HEK293 (cell line): ENCODE data around the gene BCAN.

ENCODE experiments used
- CTCF ChIA-PET: fragments of 350-600 bp; formaldehyde crosslinking; extraction: SDS; loops from one replicate; lab custom pipeline; 2021; ENCODE audit warnings: antibody characterized with exemption; lab: Yijun Ruan, JAX
- POLR2A ChIA-PET: fragments of 300-600 bp; formaldehyde crosslinking; extraction: SDS; loops from one replicate; lab custom pipeline; 2020; ENCODE audit warnings: antibody characterized with exemption, inconsistent platforms; lab: Yijun Ruan, JAX
- H3K27ac ChIP-seq: fragments of 200-500 bp; sonication (Bioruptor generic); 2 replicates; pipeline ENCODE4 v1.5.1; 2014; ENCODE audit warnings: low read depth, low read length, control low read depth, inconsistent platforms; ENCODE audit errors: extremely low read depth
- H3K36me3 ChIP-seq, 2 experiments: fragments of 200-500 bp in 1 of 2; sonication (Bioruptor generic) in 1 of 2; 1 replicate in 1 of 2; 2 replicates in 1 of 2; pipeline ENCODE4 v1.5.1; 2014 to 2017; ENCODE audit warnings: inconsistent platforms in 2 of 2, low read length in 2 of 2; ENCODE audit not compliant: control insufficient read depth in 2 of 2, insufficient read depth in 1 of 2
- H3K4me1 ChIP-seq: fragments of 200-500 bp; sonication (Bioruptor generic); 2 replicates; pipeline ENCODE4 v1.5.1; 2014; ENCODE audit warnings: mild to moderate bottlenecking, low read length, inconsistent platforms; ENCODE audit not compliant: control insufficient read depth, insufficient read depth
- H3K4me3 ChIP-seq: 2 replicates; pipeline ENCODE4 v1.5.1; 2011; ENCODE audit warnings: low read depth, mild to moderate bottlenecking, control low read depth, low read length, moderate library complexity
- H3K9me3 ChIP-seq: fragments of 200-500 bp; sonication (Bioruptor generic); 2 replicates; pipeline ENCODE4 v1.5.1; 2014; ENCODE audit warnings: low read depth, low read length, inconsistent platforms; ENCODE audit not compliant: control insufficient read depth, insufficient read depth
- GLI2 ChIP-seq: fragments of 450-650 bp; formaldehyde crosslinking; IDR thresholded peaks from 2 replicates; pipeline ENCODE4; 2017; ENCODE audit warnings: missing biosample characterization, missing genetic modification characterization, low read depth, borderline replicate concordance
- GLI4 ChIP-seq: fragments of 450-650 bp; formaldehyde crosslinking; IDR thresholded peaks from 2 replicates; pipeline ENCODE4 v1.5.1; 2016; ENCODE audit warnings: missing biosample characterization, missing genetic modification characterization
- HOXA7 ChIP-seq: sonication (generic); formaldehyde crosslinking; IDR thresholded peaks from 2 replicates; pipeline ENCODE4 v1.8.1; 2022; ENCODE audit warnings: missing genetic modification reagents, borderline replicate concordance
- HOXC10 ChIP-seq: sonication (generic); formaldehyde crosslinking; IDR thresholded peaks from 2 replicates; pipeline ENCODE4 v1.8.1; 2023; ENCODE audit warnings: mild to moderate bottlenecking, missing genetic modification reagents
- KLF10 ChIP-seq: fragments of 450-650 bp; IDR thresholded peaks from 2 replicates; pipeline ENCODE4 v1.5.1; 2018; ENCODE audit warnings: missing biosample characterization, mild to moderate bottlenecking, missing genetic modification characterization
- MYNN ChIP-seq: fragments of 450-650 bp; formaldehyde crosslinking; IDR thresholded peaks from 2 replicates; pipeline ENCODE4 v1.5.1; 2016; ENCODE audit warnings: missing biosample characterization, missing genetic modification characterization, borderline replicate concordance
- PRDM1 ChIP-seq: fragments of 450-650 bp; formaldehyde crosslinking; IDR thresholded peaks from 2 replicates; pipeline ENCODE4; 2016; ENCODE audit warnings: missing biosample characterization, missing genetic modification characterization
- RBAK ChIP-seq: fragments of 450-650 bp; formaldehyde crosslinking; IDR thresholded peaks from 2 replicates; pipeline ENCODE4 v1.5.1; 2016; ENCODE audit warnings: missing biosample characterization, missing genetic modification characterization
- ZFHX2 ChIP-seq: fragments of 450-650 bp; formaldehyde crosslinking; conservative IDR thresholded peaks from 2 replicates; pipeline ENCODE4 v1.5.1; 2016; ENCODE audit warnings: missing biosample characterization, missing genetic modification characterization
- ZNF132 ChIP-seq: fragments of 450-650 bp; formaldehyde crosslinking; IDR thresholded peaks from 2 replicates; pipeline ENCODE4 v1.5.1; 2017; ENCODE audit warnings: missing biosample characterization, missing genetic modification characterization, borderline replicate concordance
- ZNF292 ChIP-seq: fragments of 450-650 bp; formaldehyde crosslinking; IDR thresholded peaks from 2 replicates; pipeline ENCODE4 v1.5.1; 2016; ENCODE audit warnings: low read depth, missing biosample characterization, missing genetic modification characterization, borderline replicate concordance
- ZNF324 ChIP-seq: fragments of 450-650 bp; formaldehyde crosslinking; IDR thresholded peaks from 2 replicates; pipeline ENCODE4 v1.5.1; 2016; ENCODE audit warnings: missing biosample characterization, missing genetic modification characterization
- ZNF473 ChIP-seq: fragments of 450-650 bp; formaldehyde crosslinking; IDR thresholded peaks from 2 replicates; pipeline ENCODE4 v1.5.1; 2017; ENCODE audit warnings: missing biosample characterization, missing genetic modification characterization
- ZNF548 ChIP-seq: fragments of 450-650 bp; formaldehyde crosslinking; IDR thresholded peaks from 2 replicates; pipeline ENCODE4 v1.5.1; 2016; ENCODE audit warnings: missing biosample characterization, missing genetic modification characterization
- ZNF707 ChIP-seq: fragments of 450-650 bp; formaldehyde crosslinking; IDR thresholded peaks from 2 replicates; pipeline ENCODE4 v1.5.1; 2016; ENCODE audit warnings: missing biosample characterization, missing genetic modification characterization
- ZNF768 ChIP-seq: fragments of 450-650 bp; formaldehyde crosslinking; IDR thresholded peaks from 2 replicates; pipeline ENCODE4 v1.5.1; 2018; ENCODE audit warnings: missing biosample characterization, mild to moderate bottlenecking, missing genetic modification characterization
- ZNF785 ChIP-seq: fragments of 450-650 bp; formaldehyde crosslinking; IDR thresholded peaks from 2 replicates; pipeline ENCODE4 v1.5.1; 2016; ENCODE audit warnings: missing biosample characterization, missing genetic modification characterization
- TF ChIP-seq, protein P1 (sequence below): fragments of 450-650 bp; formaldehyde crosslinking; IDR thresholded peaks from 2 replicates; pipeline ENCODE4 v1.5.1; 2016; ENCODE audit warnings: missing biosample characterization, missing genetic modification characterization, borderline replicate concordance
- TF ChIP-seq, protein P2 (sequence below): sonication (generic); formaldehyde crosslinking; IDR thresholded peaks from 2 replicates; pipeline ENCODE4 v1.8.1; 2022; ENCODE audit warnings: mild to moderate bottlenecking, moderate library complexity, missing genetic modification reagents
- TF ChIP-seq, protein P3 (sequence below): fragments of 450-650 bp; formaldehyde crosslinking; IDR thresholded peaks from 2 replicates; pipeline ENCODE4 v1.5.1; 2016; ENCODE audit warnings: missing biosample characterization, missing genetic modification characterization
- TF ChIP-seq, protein P4 (sequence below): fragments of 450-650 bp; formaldehyde crosslinking; conservative IDR thresholded peaks from 2 replicates; pipeline ENCODE4 v1.5.1; 2016; ENCODE audit warnings: low read depth, missing biosample characterization, missing genetic modification characterization
- TF ChIP-seq, protein P5 (sequence below): fragments of 450-650 bp; formaldehyde crosslinking; IDR thresholded peaks from 2 replicates; pipeline ENCODE4 v1.5.1; 2016; ENCODE audit warnings: missing biosample characterization, missing genetic modification characterization
- TF ChIP-seq, protein P6 (sequence below): fragments of 450-650 bp; IDR thresholded peaks from 2 replicates; pipeline ENCODE4 v1.5.1; 2018; ENCODE audit warnings: missing biosample characterization, mild to moderate bottlenecking, missing genetic modification characterization

Gene BCAN

DNA sequence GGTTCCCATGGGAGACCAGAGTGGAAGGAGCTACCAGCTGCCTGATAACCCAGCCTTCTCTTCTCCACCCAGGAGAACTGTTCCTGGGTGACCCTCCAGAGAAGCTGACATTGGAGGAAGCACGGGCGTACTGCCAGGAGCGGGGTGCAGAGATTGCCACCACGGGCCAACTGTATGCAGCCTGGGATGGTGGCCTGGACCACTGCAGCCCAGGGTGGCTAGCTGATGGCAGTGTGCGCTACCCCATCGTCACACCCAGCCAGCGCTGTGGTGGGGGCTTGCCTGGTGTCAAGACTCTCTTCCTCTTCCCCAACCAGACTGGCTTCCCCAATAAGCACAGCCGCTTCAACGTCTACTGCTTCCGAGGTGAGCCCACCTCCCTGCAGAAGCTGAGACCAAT, 6.6 kb downstream of the BCAN start:
- no peak overlapping the region for H3K27ac ChIP-seq

DNA sequence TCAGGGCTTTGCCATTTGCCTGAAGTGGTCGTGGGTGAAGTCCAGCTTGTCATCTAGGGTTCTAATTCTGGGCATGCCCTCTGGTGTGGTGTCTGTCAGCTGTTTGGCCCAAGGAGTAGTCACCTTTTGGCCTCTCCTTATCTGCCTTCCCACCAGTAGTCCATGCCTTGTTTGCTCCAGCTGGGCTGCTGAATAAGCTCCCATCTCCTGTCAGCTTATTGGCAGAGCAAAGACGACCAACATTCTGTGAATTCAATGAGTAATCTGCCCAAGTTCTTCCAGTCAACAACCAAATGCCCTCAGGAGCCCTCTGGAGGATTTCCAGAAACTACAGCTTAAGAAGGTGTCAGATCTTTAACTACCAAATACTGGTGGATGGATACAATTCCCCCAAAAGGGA, 7.0 kb downstream of the BCAN start:
- Histone ChIP-seq H3K4me1 (no peaks in the 10 kb centered on the region), H3K4me3 (no peak overlapping the region), H3K9me3 (no peaks in the 10 kb centered on the region), H3K36me3 (no peaks in the 10 kb centered on the region), H3K27ac (no peak overlapping the region)
- ChIA-PET CTCF (interaction anchor here (0.8 to 6.3 kb wide), 10 partner anchors 9 to 77 kb away, joined by 3 to 91 read pairs (median 5); partner anchors contain the start of gene HAPLN2), POLR2A (interaction anchor here (0.6 to 1.2 kb wide), 3 partner anchors 12 to 28 kb away, joined by 3 to 5 read pairs (median 5); partner anchors contain the start of gene NES)
- TF ChIP-seq ZNF785 (tag by site-specific recombination) (no peak), ZNF768 (tag by site-specific recombination) (no peak), RBAK (tag by site-specific recombination) (no peak), GLI2 (no peak), ZNF324 (no peak), HOXA7 (CRISPR knock-in tag) (no peak), KLF10 (tag by site-specific recombination) (no peak), ZNF132 (tag by site-specific recombination) (no peak), ZNF473 (tag by site-specific recombination) (no peak), ZNF292 (tag by site-specific recombination) (no peak), GLI4 (tag by site-specific recombination) (no peak), ZNF548 (tag by site-specific recombination) (no peak), PRDM1 (tag by site-specific recombination) (no peak)
- TF ChIP-seq, protein P1, sequence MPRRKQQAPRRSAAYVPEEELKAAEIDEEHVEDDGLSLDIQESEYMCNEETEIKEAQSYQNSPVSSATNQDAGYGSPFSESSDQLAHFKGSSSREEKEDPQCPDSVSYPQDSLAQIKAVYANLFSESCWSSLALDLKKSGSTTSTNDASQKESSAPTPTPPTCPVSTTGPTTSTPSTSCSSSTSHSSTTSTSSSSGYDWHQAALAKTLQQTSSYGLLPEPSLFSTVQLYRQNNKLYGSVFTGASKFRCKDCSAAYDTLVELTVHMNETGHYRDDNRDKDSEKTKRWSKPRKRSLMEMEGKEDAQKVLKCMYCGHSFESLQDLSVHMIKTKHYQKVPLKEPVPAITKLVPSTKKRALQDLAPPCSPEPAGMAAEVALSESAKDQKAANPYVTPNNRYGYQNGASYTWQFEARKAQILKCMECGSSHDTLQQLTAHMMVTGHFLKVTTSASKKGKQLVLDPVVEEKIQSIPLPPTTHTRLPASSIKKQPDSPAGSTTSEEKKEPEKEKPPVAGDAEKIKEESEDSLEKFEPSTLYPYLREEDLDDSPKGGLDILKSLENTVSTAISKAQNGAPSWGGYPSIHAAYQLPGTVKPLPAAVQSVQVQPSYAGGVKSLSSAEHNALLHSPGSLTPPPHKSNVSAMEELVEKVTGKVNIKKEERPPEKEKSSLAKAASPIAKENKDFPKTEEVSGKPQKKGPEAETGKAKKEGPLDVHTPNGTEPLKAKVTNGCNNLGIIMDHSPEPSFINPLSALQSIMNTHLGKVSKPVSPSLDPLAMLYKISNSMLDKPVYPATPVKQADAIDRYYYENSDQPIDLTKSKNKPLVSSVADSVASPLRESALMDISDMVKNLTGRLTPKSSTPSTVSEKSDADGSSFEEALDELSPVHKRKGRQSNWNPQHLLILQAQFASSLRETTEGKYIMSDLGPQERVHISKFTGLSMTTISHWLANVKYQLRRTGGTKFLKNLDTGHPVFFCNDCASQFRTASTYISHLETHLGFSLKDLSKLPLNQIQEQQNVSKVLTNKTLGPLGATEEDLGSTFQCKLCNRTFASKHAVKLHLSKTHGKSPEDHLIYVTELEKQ = no peak
- TF ChIP-seq, protein P2, sequence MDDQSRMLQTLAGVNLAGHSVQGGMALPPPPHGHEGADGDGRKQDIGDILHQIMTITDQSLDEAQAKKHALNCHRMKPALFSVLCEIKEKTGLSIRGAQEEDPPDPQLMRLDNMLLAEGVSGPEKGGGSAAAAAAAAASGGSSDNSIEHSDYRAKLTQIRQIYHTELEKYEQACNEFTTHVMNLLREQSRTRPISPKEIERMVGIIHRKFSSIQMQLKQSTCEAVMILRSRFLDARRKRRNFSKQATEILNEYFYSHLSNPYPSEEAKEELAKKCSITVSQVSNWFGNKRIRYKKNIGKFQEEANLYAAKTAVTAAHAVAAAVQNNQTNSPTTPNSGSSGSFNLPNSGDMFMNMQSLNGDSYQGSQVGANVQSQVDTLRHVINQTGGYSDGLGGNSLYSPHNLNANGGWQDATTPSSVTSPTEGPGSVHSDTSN (CRISPR knock-in tag) = no peak
- TF ChIP-seq, protein P3, sequence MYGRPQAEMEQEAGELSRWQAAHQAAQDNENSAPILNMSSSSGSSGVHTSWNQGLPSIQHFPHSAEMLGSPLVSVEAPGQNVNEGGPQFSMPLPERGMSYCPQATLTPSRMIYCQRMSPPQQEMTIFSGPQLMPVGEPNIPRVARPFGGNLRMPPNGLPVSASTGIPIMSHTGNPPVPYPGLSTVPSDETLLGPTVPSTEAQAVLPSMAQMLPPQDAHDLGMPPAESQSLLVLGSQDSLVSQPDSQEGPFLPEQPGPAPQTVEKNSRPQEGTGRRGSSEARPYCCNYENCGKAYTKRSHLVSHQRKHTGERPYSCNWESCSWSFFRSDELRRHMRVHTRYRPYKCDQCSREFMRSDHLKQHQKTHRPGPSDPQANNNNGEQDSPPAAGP (tag by site-specific recombination) = no peak
- TF ChIP-seq, protein P4, sequence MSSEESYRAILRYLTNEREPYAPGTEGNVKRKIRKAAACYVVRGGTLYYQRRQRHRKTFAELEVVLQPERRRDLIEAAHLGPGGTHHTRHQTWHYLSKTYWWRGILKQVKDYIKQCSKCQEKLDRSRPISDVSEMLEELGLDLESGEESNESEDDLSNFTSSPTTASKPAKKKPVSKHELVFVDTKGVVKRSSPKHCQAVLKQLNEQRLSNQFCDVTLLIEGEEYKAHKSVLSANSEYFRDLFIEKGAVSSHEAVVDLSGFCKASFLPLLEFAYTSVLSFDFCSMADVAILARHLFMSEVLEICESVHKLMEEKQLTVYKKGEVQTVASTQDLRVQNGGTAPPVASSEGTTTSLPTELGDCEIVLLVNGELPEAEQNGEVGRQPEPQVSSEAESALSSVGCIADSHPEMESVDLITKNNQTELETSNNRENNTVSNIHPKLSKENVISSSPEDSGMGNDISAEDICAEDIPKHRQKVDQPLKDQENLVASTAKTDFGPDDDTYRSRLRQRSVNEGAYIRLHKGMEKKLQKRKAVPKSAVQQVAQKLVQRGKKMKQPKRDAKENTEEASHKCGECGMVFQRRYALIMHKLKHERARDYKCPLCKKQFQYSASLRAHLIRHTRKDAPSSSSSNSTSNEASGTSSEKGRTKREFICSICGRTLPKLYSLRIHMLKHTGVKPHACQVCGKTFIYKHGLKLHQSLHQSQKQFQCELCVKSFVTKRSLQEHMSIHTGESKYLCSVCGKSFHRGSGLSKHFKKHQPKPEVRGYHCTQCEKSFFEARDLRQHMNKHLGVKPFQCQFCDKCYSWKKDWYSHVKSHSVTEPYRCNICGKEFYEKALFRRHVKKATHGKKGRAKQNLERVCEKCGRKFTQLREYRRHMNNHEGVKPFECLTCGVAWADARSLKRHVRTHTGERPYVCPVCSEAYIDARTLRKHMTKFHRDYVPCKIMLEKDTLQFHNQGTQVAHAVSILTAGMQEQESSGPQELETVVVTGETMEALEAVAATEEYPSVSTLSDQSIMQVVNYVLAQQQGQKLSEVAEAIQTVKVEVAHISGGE (tag by site-specific recombination) = no peak
- TF ChIP-seq, protein P5, sequence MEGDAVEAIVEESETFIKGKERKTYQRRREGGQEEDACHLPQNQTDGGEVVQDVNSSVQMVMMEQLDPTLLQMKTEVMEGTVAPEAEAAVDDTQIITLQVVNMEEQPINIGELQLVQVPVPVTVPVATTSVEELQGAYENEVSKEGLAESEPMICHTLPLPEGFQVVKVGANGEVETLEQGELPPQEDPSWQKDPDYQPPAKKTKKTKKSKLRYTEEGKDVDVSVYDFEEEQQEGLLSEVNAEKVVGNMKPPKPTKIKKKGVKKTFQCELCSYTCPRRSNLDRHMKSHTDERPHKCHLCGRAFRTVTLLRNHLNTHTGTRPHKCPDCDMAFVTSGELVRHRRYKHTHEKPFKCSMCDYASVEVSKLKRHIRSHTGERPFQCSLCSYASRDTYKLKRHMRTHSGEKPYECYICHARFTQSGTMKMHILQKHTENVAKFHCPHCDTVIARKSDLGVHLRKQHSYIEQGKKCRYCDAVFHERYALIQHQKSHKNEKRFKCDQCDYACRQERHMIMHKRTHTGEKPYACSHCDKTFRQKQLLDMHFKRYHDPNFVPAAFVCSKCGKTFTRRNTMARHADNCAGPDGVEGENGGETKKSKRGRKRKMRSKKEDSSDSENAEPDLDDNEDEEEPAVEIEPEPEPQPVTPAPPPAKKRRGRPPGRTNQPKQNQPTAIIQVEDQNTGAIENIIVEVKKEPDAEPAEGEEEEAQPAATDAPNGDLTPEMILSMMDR (tag by site-specific recombination) = no peak

More for the DNA sequence above, 6.6 kb downstream of the BCAN start:
- ChIA-PET POLR2A (interaction anchor here (0.6 to 1.2 kb wide), 3 partner anchors 13 to 28 kb away, joined by 3 to 5 read pairs (median 5); partner anchors contain the start of gene NES), CTCF (interaction anchor here (0.6 to 6.3 kb wide), 12 partner anchors 9 to 106 kb away, joined by 3 to 91 read pairs (median 4); partner anchors contain the start of gene HAPLN2)
- H3K4me3 ChIP-seq = no peak overlapping the region
- no peaks in the 10 kb centered on the region for H3K36me3 ChIP-seq
- TF ChIP-seq ZFHX2 (tag by site-specific recombination) = no peak
- TF ChIP-seq, protein P6, sequence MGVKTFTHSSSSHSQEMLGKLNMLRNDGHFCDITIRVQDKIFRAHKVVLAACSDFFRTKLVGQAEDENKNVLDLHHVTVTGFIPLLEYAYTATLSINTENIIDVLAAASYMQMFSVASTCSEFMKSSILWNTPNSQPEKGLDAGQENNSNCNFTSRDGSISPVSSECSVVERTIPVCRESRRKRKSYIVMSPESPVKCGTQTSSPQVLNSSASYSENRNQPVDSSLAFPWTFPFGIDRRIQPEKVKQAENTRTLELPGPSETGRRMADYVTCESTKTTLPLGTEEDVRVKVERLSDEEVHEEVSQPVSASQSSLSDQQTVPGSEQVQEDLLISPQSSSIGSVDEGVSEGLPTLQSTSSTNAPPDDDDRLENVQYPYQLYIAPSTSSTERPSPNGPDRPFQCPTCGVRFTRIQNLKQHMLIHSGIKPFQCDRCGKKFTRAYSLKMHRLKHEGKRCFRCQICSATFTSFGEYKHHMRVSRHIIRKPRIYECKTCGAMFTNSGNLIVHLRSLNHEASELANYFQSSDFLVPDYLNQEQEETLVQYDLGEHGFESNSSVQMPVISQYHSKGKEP (tag by site-specific recombination) = no peak
- no peak for TF ChIP-seq HOXC10
- no peak for TF ChIP-seq MYNN (tag by site-specific recombination)
- 0 out of 2 replicates have a peak, but pooled peaks have one; percentile 52 for TF ChIP-seq ZNF707
- no peaks in the 10 kb centered on the region for H3K9me3 ChIP-seq
- no peaks in the 10 kb centered on the region for H3K4me1 ChIP-seq
